ENCODE results near the gene GAPDHS.

The GAPDHS gene

GRCh38 chr19:35558400-35559280 lies 25.4 kb downstream of the GAPDHS start:
- peak; percentile 18 for DNase-seq

GRCh38 chr19:35559281-35559659 lies 26.0 kb downstream of the GAPDHS start:
- DNase-seq: no peak

GRCh38 chr19:35559781-35560180 lies 26.5 kb downstream of the GAPDHS start:
- DNase-seq: peak; percentile 6

GRCh38 chr19:35560271-35560670 lies 27.0 kb downstream of the GAPDHS start:
- DNase-seq: no peak

- DNase-seq: no peak
Observed at GRCh38 chr19:35560677-35561076, 27.4 kb downstream of the GAPDHS start.

GRCh38 chr19:35561436-35561835 lies 28.2 kb downstream of the GAPDHS start:
- no peak for DNase-seq

- DNase-seq: no peak
Observed at GRCh38 chr19:35562336-35562735, 29.1 kb downstream of the GAPDHS start.

- DNase-seq: no peak
Observed at GRCh38 chr19:35562776-35563175, 29.5 kb downstream of the GAPDHS start.

GRCh38 chr19:35563207-35563829 lies 30.1 kb downstream of the GAPDHS start, which contains the start of gene ATP4A:
Gene ATP4A (minus strand): TSS chr19:35563658. CDS start chr19:35563629, 29 bp downstream.
- no peak for DNase-seq

- no peak for DNase-seq
Observed at GRCh38 chr19:35565016-35565856, 32.0 kb downstream of the GAPDHS start.

GRCh38 chr19:35566738-35567137 lies 33.5 kb downstream of the GAPDHS start:
- no peak for DNase-seq

- DNase-seq: no peak
Observed at GRCh38 chr19:35569281-35569781, 36.1 kb downstream of the GAPDHS start.

GRCh38 chr19:35571406-35571965 lies 38.2 kb downstream of the GAPDHS start:
- no peak for DNase-seq

- no peak for DNase-seq
Observed at GRCh38 chr19:35577918-35578317, 44.7 kb downstream of the GAPDHS start.

GRCh38 chr19:35578707-35579106 lies 45.5 kb downstream of the GAPDHS start:
- DNase-seq: no peak

- no peak for DNase-seq
Observed at GRCh38 chr19:35582760-35583159, 49.5 kb downstream of the GAPDHS start.

GRCh38 chr19:35585848-35586247 lies 52.6 kb downstream of the GAPDHS start, which contains the start of gene PMIS2:
Gene PMIS2 (plus strand): TSS chr19:35586173. CDS start chr19:35586260, 87 bp downstream.
- no peak for DNase-seq

GRCh38 chr19:35587321-35587720 lies 54.1 kb downstream of the GAPDHS start:
- DNase-seq: peak; percentile 32

GRCh38 chr19:35590875-35591274 lies 57.6 kb downstream of the GAPDHS start:
- no peak for DNase-seq

GRCh38 chr19:35592226-35592625 lies 59.0 kb downstream of the GAPDHS start:
- peak; percentile 31 for DNase-seq
